ENCODE data around the gene ELOB.
"Not testable (repeated sequence)": the region's sequence is repeated elsewhere in the genome, so short reads cannot be mapped to it uniquely, and the experiment has no call there.

ELOB gene

GRCh38 chr16:2721634-2722173, 55.4 kb downstream of the ELOB start:
- peak overlapping the region; percentile 55 for H3K27ac Mint-ChIP-seq
- not testable (repeated sequence) for H3K9me3 Mint-ChIP-seq; H3K4me1 Mint-ChIP-seq (ENCODE audit: low read depth); H3K27me3 Mint-ChIP-seq (ENCODE audit: low read depth); H3K36me3 Mint-ChIP-seq (ENCODE audit: low read depth)
- H3K4me3 Mint-ChIP-seq = peak overlapping the region; percentile 61
